ENCODE data around the gene PAQR8. TPM values are rescaled to one million over a fixed set of nuclear protein-coding genes. Genes with fewer than 3 reads are reported as not detected.

The PAQR8 gene
- total RNA-seq, 4 donors from 2014 or later, result 9.1 to 300 (median 210) TPM

- no peak for TF ChIP-seq POLR2A (IDR thresholded peaks at IDR 0.05)
- TF ChIP-seq, protein P1, sequence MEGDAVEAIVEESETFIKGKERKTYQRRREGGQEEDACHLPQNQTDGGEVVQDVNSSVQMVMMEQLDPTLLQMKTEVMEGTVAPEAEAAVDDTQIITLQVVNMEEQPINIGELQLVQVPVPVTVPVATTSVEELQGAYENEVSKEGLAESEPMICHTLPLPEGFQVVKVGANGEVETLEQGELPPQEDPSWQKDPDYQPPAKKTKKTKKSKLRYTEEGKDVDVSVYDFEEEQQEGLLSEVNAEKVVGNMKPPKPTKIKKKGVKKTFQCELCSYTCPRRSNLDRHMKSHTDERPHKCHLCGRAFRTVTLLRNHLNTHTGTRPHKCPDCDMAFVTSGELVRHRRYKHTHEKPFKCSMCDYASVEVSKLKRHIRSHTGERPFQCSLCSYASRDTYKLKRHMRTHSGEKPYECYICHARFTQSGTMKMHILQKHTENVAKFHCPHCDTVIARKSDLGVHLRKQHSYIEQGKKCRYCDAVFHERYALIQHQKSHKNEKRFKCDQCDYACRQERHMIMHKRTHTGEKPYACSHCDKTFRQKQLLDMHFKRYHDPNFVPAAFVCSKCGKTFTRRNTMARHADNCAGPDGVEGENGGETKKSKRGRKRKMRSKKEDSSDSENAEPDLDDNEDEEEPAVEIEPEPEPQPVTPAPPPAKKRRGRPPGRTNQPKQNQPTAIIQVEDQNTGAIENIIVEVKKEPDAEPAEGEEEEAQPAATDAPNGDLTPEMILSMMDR (IDR thresholded peaks at IDR 0.05), result no peak
- DNase-seq, result no peak
Measured at GRCh38 chr6:52411911-52412310, 50.0 kb downstream of the PAQR8 start.

GRCh38 chr6:52415333-52415732 is 53.4 kb downstream of the PAQR8 start:
- H3K27ac ChIP-seq, result no peak overlapping the region
- no peaks in the 10 kb centered on the region for H3K27me3 ChIP-seq
- no peak overlapping the region for H3K4me3 ChIP-seq
- H3K9me3 ChIP-seq, result no peaks in the 10 kb centered on the region
- H3K36me3 ChIP-seq, result no peaks in the 10 kb centered on the region
- peaks cover 0 to 4% (median 0%) of the 10 kb centered on the region in 4 donors for H3K4me1 ChIP-seq
- TF ChIP-seq, protein P1 (IDR thresholded peaks at IDR 0.05), result no peak
- TF ChIP-seq POLR2A (IDR thresholded peaks at IDR 0.05), result no peak
- DNase-seq, result no peak

More at GRCh38 chr6:52411911-52412310, 50.0 kb downstream of the PAQR8 start:
- Histone ChIP-seq H3K27me3 (no peaks in the 10 kb centered on the region), H3K27ac (no peak overlapping the region), H3K4me3 (no peak overlapping the region), H3K9me3 (no peaks in the 10 kb centered on the region), H3K4me1 (peaks cover 0 to 4% (median 0%) of the 10 kb centered on the region in 4 donors), H3K36me3 (no peaks in the 10 kb centered on the region)

DNA sequence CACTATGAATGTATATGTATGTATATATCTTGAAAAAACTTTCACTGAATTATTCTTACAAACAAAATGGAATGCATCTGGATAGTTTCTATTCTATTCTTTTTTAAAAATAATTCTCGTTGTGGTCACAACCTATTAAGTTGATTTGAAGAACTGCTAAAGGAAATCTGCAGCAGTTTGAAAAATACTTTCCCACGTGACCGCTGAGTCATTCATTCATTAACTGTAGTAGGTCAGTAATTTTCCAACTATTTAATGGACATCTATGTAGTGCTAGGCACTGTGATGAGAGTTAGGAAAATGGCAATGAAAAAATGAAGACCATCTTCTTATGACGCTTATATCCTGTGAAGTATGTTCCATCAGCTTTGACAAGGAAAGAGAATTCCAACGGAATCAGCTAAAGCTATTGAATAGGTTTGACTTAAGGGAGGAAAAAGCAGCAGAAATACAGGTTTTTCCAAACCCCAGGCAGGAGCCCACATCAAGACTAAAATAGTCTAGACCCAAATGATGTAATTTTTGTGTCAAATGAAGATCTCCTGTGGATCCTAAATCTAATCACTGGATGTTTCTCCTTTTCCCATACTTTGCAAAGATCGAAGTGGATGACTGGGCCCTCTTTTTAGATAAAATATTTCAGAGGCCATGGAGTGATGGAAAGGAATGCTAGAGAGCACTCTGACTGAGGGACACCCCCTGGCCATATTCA is 54.1 kb downstream of the PAQR8 start:
- Histone ChIP-seq H3K4me1 (peaks cover 0 to 6% (median 0%) of the 10 kb centered on the region in 4 donors), H3K27ac (no peak overlapping the region), H3K4me3 (no peak overlapping the region), H3K9me3 (no peaks in the 10 kb centered on the region), H3K36me3 (no peaks in the 10 kb centered on the region), H3K27me3 (no peaks in the 10 kb centered on the region)
- TF ChIP-seq, protein P1 (IDR thresholded peaks at IDR 0.05), result no peak
- TF ChIP-seq POLR2A (IDR thresholded peaks at IDR 0.05), result no peak
- no peak for DNase-seq

GRCh38 chr6:52416629-52417151 is 54.7 kb downstream of the PAQR8 start:
- Histone ChIP-seq H3K4me3 (no peak overlapping the region), H3K36me3 (no peaks in the 10 kb centered on the region), H3K4me1 (peaks cover 0 to 7% (median 0%) of the 10 kb centered on the region in 4 donors), H3K27me3 (no peaks in the 10 kb centered on the region), H3K9me3 (no peaks in the 10 kb centered on the region), H3K27ac (no peak overlapping the region)
- TF ChIP-seq POLR2A (IDR thresholded peaks at IDR 0.05), result no peak
- TF ChIP-seq, protein P1 (IDR thresholded peaks at IDR 0.05), result peak; percentile 63 to 93 (median 88)
- no peak for DNase-seq

GRCh38 chr6:52417675-52418111 is 55.7 kb downstream of the PAQR8 start:
- Histone ChIP-seq H3K9me3 (no peaks in the 10 kb centered on the region), H3K27ac (no peak overlapping the region), H3K36me3 (no peaks in the 10 kb centered on the region), H3K27me3 (no peaks in the 10 kb centered on the region), H3K4me3 (no peak overlapping the region), H3K4me1 (peaks cover 0 to 7% (median 0%) of the 10 kb centered on the region in 4 donors)
- TF ChIP-seq, protein P1 (IDR thresholded peaks at IDR 0.05), result no peak
- TF ChIP-seq POLR2A (IDR thresholded peaks at IDR 0.05), result no peak
- no peak for DNase-seq

All from Peyer's patch (tissue), 4 donors.